ENCODE data around the gene BBOX1.

GRCh38 chr11:27052668-27053067 lies 12.1 kb downstream of the BBOX1 start:
- no peak for TF ChIP-seq CTCF (IDR thresholded peaks at IDR 0.05)
- TF ChIP-seq POLR2A (IDR thresholded peaks at IDR 0.05): no peak
